PFSK-1 (cell line): Measurements from ENCODE around the gene KLF16.

Source experiments
- FOXP2 ChIP-seq: optimal IDR thresholded peaks from 2 replicates; pipeline ENCODE3; 2011; ENCODE audit warnings: borderline replicate concordance, control low read depth, inconsistent platforms; ENCODE audit not compliant: insufficient read depth; ENCODE audit errors: extremely low read length, extremely low read depth
- POLR2AphosphoS5 ChIP-seq: IDR thresholded peaks from 2 replicates; pipeline ENCODE4 v1.6.1; 2012; ENCODE audit warnings: low read depth, mild to moderate bottlenecking, control low read depth, low read length, moderate library complexity
- SIN3A ChIP-seq: IDR thresholded peaks from 2 replicates; pipeline ENCODE4 v1.6.1; 2012; ENCODE audit warnings: mild to moderate bottlenecking, low read length, moderate library complexity, borderline replicate concordance; ENCODE audit not compliant: insufficient read depth
- TAF1 ChIP-seq: IDR thresholded peaks from 2 replicates; pipeline ENCODE4 v1.6.1; 2012; ENCODE audit warnings: low read length, control low read depth, borderline replicate concordance; ENCODE audit not compliant: insufficient read depth
- TF ChIP-seq, protein P1 (sequence below), 2 experiments: IDR thresholded peaks; 2 replicates each; pipeline versions ENCODE4 v1.6.1 to v1.8.0; 2011 to 2012; ENCODE audit warnings: low read depth in 2 of 2, low read length in 2 of 2, control low read depth in 1 of 2, inconsistent platforms in 1 of 2, mild to moderate bottlenecking in 1 of 2, moderate library complexity in 1 of 2; ENCODE audit not compliant: insufficient read depth in 1 of 2

Gene KLF16

DNA sequence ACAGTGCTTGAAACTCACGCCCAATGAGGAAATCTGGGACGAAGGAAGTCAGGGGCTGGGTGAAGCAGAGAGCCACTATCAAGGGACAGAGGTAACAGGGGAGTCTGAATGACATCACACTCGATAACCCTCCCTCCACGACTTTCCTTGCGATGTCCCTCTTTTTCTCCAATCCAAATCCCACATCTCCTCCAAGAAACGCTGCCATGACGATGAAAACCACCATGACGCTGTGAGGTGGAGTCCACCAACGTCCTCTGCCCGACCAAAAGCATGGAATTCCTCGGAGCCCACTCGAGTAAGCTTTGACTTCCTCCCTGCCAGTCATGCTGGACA is 16.1 kb downstream of the KLF16 start:
- TF ChIP-seq, protein P1, sequence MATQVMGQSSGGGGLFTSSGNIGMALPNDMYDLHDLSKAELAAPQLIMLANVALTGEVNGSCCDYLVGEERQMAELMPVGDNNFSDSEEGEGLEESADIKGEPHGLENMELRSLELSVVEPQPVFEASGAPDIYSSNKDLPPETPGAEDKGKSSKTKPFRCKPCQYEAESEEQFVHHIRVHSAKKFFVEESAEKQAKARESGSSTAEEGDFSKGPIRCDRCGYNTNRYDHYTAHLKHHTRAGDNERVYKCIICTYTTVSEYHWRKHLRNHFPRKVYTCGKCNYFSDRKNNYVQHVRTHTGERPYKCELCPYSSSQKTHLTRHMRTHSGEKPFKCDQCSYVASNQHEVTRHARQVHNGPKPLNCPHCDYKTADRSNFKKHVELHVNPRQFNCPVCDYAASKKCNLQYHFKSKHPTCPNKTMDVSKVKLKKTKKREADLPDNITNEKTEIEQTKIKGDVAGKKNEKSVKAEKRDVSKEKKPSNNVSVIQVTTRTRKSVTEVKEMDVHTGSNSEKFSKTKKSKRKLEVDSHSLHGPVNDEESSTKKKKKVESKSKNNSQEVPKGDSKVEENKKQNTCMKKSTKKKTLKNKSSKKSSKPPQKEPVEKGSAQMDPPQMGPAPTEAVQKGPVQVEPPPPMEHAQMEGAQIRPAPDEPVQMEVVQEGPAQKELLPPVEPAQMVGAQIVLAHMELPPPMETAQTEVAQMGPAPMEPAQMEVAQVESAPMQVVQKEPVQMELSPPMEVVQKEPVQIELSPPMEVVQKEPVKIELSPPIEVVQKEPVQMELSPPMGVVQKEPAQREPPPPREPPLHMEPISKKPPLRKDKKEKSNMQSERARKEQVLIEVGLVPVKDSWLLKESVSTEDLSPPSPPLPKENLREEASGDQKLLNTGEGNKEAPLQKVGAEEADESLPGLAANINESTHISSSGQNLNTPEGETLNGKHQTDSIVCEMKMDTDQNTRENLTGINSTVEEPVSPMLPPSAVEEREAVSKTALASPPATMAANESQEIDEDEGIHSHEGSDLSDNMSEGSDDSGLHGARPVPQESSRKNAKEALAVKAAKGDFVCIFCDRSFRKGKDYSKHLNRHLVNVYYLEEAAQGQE (IDR thresholded peaks at IDR 0.05; ENCODE audit: insufficient read depth in 1 of 2, low read depth in 2 of 2, low read length in 2 of 2): no peak
- TF ChIP-seq SIN3A (no peak), POLR2AphosphoS5 (no peak), FOXP2 (no peak), TAF1 (no peak)

DNA sequence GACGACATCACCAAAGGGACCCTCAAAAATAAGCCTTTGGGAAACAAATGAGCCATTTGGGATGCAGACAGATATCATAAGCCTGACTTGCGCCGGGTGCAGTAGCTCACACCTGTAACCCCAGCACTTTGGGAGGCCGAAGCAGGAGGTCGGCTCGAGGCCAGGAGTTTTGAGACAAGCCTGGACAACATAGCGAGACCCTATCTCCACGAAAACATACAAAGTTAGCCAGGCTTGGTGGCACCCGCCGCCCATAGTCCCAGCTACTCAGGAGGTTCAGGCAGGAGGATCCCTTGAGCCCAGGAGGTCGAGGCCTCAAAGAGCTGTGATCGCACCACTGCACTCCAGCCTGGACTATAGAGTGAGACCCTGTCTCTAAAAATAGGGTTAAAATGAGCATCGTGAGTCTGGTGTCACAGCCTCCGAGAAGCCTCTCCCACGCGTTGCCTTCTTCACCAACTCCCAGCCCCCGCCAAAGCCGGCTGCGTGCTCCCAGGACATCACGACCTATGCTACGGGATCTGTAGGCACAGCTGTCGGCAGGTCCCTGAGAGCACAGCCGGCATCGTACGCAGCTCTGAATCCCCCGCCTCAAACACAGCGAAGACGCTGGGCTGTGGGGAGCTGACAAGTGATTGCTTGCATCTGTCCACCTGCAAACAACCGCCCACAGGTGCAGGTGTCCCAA is 16.7 kb downstream of the KLF16 start:
- TF ChIP-seq, protein P1 (IDR thresholded peaks at IDR 0.05; ENCODE audit: insufficient read depth in 1 of 2, low read depth in 2 of 2, low read length in 2 of 2): no peak
- TF ChIP-seq TAF1 (no peak), SIN3A (no peak), FOXP2 (no peak), POLR2AphosphoS5 (no peak)

GRCh38 chr19:1845642-1846041 is 17.7 kb downstream of the KLF16 start:
- TF ChIP-seq, protein P1 (IDR thresholded peaks at IDR 0.05; ENCODE audit: insufficient read depth in 1 of 2, low read depth in 2 of 2, low read length in 2 of 2): no peak
- TF ChIP-seq TAF1: no peak
- TF ChIP-seq POLR2AphosphoS5: no peak
- TF ChIP-seq FOXP2: no peak
- no peak for TF ChIP-seq SIN3A

DNA sequence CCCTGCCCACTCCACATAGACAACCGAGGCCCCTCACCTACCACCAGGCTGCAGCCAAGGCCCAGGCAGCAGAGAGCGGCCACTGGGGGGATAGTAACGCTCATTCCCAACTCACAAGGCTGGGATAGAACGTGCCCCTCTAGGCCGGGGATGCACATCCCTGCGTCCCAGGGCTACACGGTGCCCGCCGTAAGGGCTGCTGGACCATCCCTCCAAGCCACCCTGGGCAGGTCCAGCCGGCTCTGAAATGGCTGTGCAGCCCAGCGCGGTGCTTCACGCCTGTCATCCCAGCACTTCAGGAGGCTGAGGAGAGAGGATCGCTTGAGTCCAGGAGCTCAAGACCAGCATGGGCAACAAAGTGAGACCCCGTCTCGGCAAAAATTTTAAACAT is 18.3 kb downstream of the KLF16 start:
- TF ChIP-seq, protein P1 (IDR thresholded peaks at IDR 0.05; ENCODE audit: insufficient read depth in 1 of 2, low read depth in 2 of 2, low read length in 2 of 2): no peak
- TF ChIP-seq SIN3A (no peak), POLR2AphosphoS5 (no peak), TAF1 (no peak), FOXP2 (no peak)
